PFSK-1 (cell line): ENCODE measurements around the gene DHRS9.

Experiments
- FOXP2 ChIP-seq: optimal IDR thresholded peaks from 2 replicates; pipeline ENCODE3; 2011; ENCODE audit warnings: borderline replicate concordance, control low read depth, inconsistent platforms; ENCODE audit not compliant: insufficient read depth; ENCODE audit errors: extremely low read length, extremely low read depth
- POLR2AphosphoS5 ChIP-seq: IDR thresholded peaks from 2 replicates; pipeline ENCODE4 v1.6.1; 2012; ENCODE audit warnings: low read depth, mild to moderate bottlenecking, control low read depth, low read length, moderate library complexity
- REST ChIP-seq, 2 experiments: IDR thresholded peaks; 2 replicates each; pipeline versions ENCODE4 v1.6.1 to v1.8.0; 2011 to 2012; ENCODE audit warnings: low read depth in 2 of 2, low read length in 2 of 2, control low read depth in 1 of 2, inconsistent platforms in 1 of 2, mild to moderate bottlenecking in 1 of 2, moderate library complexity in 1 of 2; ENCODE audit not compliant: insufficient read depth in 1 of 2
- SIN3A ChIP-seq: IDR thresholded peaks from 2 replicates; pipeline ENCODE4 v1.6.1; 2012; ENCODE audit warnings: mild to moderate bottlenecking, low read length, moderate library complexity, borderline replicate concordance; ENCODE audit not compliant: insufficient read depth
- TAF1 ChIP-seq: IDR thresholded peaks from 2 replicates; pipeline ENCODE4 v1.6.1; 2012; ENCODE audit warnings: low read length, control low read depth, borderline replicate concordance; ENCODE audit not compliant: insufficient read depth

The DHRS9 gene

GRCh38 chr2:169105476-169105875 lies 36.1 kb downstream of the DHRS9 start:
- no peak for TF ChIP-seq TAF1
- no peak for TF ChIP-seq SIN3A
- TF ChIP-seq POLR2AphosphoS5 = no peak
- no peak for TF ChIP-seq FOXP2
- no peak for TF ChIP-seq REST (IDR thresholded peaks at IDR 0.05; ENCODE audit: insufficient read depth in 1 of 2, low read depth in 2 of 2, low read length in 2 of 2)

DNA sequence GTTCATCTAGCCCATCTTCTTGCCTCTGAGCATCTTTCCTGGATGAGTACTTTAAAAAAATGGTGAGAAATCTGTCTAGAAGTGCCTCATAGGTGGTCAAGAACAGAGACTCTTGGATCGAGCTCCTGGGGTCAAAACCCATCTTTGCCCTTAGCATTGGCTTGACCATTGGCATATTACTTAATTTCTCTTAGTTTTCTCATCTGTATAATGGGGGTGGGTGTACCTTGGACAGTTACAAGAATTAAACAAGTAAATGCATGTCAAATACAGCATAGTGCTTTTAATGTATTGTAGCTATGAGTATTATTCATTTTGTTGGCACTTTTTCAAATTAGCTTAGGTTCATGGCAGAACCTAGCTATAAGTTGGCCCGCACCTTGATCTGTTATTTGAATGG lies 36.8 kb downstream of the DHRS9 start:
- TF ChIP-seq REST (IDR thresholded peaks at IDR 0.05; ENCODE audit: insufficient read depth in 1 of 2, low read depth in 2 of 2, low read length in 2 of 2) = no peak
- no peak for TF ChIP-seq SIN3A
- TF ChIP-seq POLR2AphosphoS5 = no peak
- TF ChIP-seq FOXP2 = no peak
- no peak for TF ChIP-seq TAF1

- TF ChIP-seq REST (IDR thresholded peaks at IDR 0.05; ENCODE audit: insufficient read depth in 1 of 2, low read depth in 2 of 2, low read length in 2 of 2) (no peak), TAF1 (no peak), SIN3A (no peak), FOXP2 (no peak), POLR2AphosphoS5 (no peak)
Measured at GRCh38 chr2:169106563-169107545, 37.5 kb downstream of the DHRS9 start.

GRCh38 chr2:169107645-169108044 lies 38.3 kb downstream of the DHRS9 start:
- no peak for TF ChIP-seq FOXP2
- no peak for TF ChIP-seq TAF1

- TF ChIP-seq TAF1 (no peak), POLR2AphosphoS5 (no peak), REST (IDR thresholded peaks at IDR 0.05; ENCODE audit: insufficient read depth in 1 of 2, low read depth in 2 of 2, low read length in 2 of 2) (no peak), SIN3A (no peak), FOXP2 (no peak)
Measured at GRCh38 chr2:169108099-169108884, 38.9 kb downstream of the DHRS9 start.
